Suprapubic skin (tissue), 4 donors: ENCODE measurements around the gene GCNA. TPM values are rescaled to one million over a fixed set of nuclear protein-coding genes. Genes with fewer than 3 reads are reported as not detected.
"Not testable (repeated sequence)": the region's sequence is repeated elsewhere in the genome, so short reads cannot be mapped to it uniquely, and the experiment has no call there.

Experiments
- DNase-seq, 2 donors: peaks; one replicate each; pipeline ENCODE4 v3.0.0-alpha.2; 2019; ENCODE audit warnings: low spot score in 2 of 2
- H3K27ac ChIP-seq: fragments of 200-600 bp; sonication (generic); one replicate; pipeline ENCODE4 v1.5.1; 2019
- H3K27me3 ChIP-seq: fragments of 200-600 bp; sonication (generic); one replicate; pipeline ENCODE4 v1.5.1; 2019
- H3K36me3 ChIP-seq: fragments of 200-600 bp; sonication (generic); one replicate; pipeline ENCODE4 v1.5.1; 2019
- H3K4me1 ChIP-seq: fragments of 200-600 bp; sonication (generic); one replicate; pipeline ENCODE4 v1.5.1; 2019
- H3K4me3 ChIP-seq: fragments of 200-600 bp; sonication (generic); one replicate; pipeline ENCODE4 v1.5.1; 2019; ENCODE audit warnings: mild to moderate bottlenecking
- H3K9me3 ChIP-seq: fragments of 200-600 bp; sonication (generic); one replicate; pipeline ENCODE4 v1.5.1; 2019
- CTCF ChIP-seq, 2 donors: fragments of 200-600 bp in 1 of 2; fragments of 450-650 bp in 1 of 2; sonication (generic) in 1 of 2; IDR thresholded peaks; one replicate each; pipeline ENCODE4 v1.5.1; 2016 to 2019; ENCODE audit warnings: antibody characterized with exemption in 2 of 2, mild to moderate bottlenecking in 1 of 2, moderate library complexity in 1 of 2
- EP300 ChIP-seq: sonication (generic); formaldehyde crosslinking; IDR thresholded peaks from one replicate; pipeline ENCODE4 v1.6.1; 2017; ENCODE audit warnings: antibody characterized with exemption
- POLR2A ChIP-seq, 2 donors: fragments of 450-650 bp; IDR thresholded peaks; one replicate each; pipeline ENCODE4 v1.6.1; 2017; ENCODE audit warnings: antibody characterized with exemption in 2 of 2, mild to moderate bottlenecking in 2 of 2, moderate library complexity in 2 of 2
- POLR2AphosphoS5 ChIP-seq, 3 donors: sonication (generic); formaldehyde crosslinking; IDR thresholded peaks; one replicate each; pipeline ENCODE4 v1.6.1; 2017; ENCODE audit warnings: antibody characterized with exemption in 3 of 3
- WGBS: methylation state at CpG from one replicate; pipeline ENCODE4 v1.1.5; 2018; 5-methylcytosine and 5-hydroxymethylcytosine counted together
- total RNA-seq, 4 donors: library from RNA; depleted of rRNA; stranded (reverse); fragments of >200 nt; gene quantifications; one replicate each; pipeline ENCODE4 v1.1.0, GENCODE V29; 2016

GCNA gene
- total RNA-seq, 4 donors from 2014 or later: 0.47 to 5.5 (median 0.99) TPM

DNA sequence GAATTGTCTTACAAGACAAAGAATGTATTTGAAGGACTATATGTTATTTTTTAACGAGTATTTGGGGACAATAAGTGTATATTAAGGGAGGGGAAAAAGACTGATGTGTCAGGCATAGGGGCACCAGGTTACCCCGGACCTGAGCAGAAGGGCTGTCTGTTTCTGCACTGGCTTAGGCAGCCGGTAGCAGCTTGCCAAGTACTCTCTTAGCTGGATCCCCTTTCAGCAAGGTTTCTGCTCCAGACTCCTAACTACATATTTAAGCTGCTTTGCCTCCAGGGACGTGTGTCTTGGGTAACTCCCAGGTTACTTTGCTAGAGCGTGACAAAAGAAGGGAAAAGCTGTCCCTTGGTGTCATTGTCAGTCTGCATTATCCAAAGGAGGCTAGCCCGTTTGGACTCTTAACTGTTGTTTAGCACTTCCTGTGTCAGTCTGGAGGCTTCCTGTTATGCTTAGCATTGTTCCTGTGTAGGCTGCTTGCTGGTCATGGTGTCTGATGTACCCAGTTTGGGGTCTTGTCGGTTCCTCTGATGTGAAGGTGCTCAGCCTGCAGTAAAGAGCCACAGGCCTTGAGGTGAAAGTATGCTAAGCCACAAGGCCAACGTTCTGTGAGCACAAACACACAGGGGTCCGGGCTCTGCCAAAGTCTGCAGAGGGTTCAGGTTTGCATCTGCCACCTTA, 28.4 kb downstream of the GCNA start:
- Histone ChIP-seq H3K27ac (no peak overlapping the region), H3K4me1 (no peaks in the 10 kb centered on the region), H3K9me3 (no peaks in the 10 kb centered on the region), H3K27me3 (no peaks in the 10 kb centered on the region), H3K36me3 (peaks cover 56% of the 10 kb centered on the region), H3K4me3 (no peak overlapping the region)
- TF ChIP-seq EP300 (no peak), CTCF (IDR thresholded peaks at IDR 0.05) (no peak), POLR2AphosphoS5 (IDR thresholded peaks at IDR 0.05) (no peak), POLR2A (IDR thresholded peaks at IDR 0.05) (no peak)
- 65% methylated on average over 9 of the region's 9 CpGs for WGBS
- DNase-seq: no peak

DNA sequence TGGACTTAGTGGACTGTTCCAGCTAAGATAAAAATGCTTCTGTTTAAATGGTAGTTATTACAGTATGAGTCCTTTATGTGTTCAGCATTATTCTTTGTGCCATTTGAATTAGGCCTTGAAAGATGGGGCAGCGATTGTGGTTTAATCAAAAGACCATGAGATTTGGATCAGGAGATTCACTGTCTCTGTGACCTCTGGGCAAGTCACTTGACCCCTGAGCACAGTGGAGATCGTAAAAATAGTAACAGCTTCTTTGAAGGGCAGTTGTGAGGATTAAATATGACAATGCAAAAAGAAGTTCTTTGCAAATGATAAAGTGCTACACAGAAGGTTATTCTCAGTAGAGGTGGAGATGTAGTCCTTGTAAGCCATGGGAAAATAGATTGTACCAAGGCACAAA, 29.3 kb downstream of the GCNA start:
- no peaks in the 10 kb centered on the region for H3K27me3 ChIP-seq
- H3K27ac ChIP-seq: no peak overlapping the region
- H3K4me3 ChIP-seq: no peak overlapping the region
- TF ChIP-seq EP300: no peak
- TF ChIP-seq POLR2AphosphoS5 (IDR thresholded peaks at IDR 0.05): no peak
- TF ChIP-seq POLR2A (IDR thresholded peaks at IDR 0.05): no peak
- TF ChIP-seq CTCF (IDR thresholded peaks at IDR 0.05): no peak
- peaks cover 55% of the 10 kb centered on the region for H3K36me3 ChIP-seq
- H3K4me1 ChIP-seq: no peaks in the 10 kb centered on the region
- whole genome bisulfite sequencing: 84% methylated on average over 2 of the region's 2 CpGs
- H3K9me3 ChIP-seq: no peaks in the 10 kb centered on the region
- no peak for DNase-seq

- Histone ChIP-seq H3K4me1 (no peaks in the 10 kb centered on the region), H3K9me3 (no peaks in the 10 kb centered on the region), H3K27ac (no peak overlapping the region), H3K36me3 (peaks cover 62% of the 10 kb centered on the region), H3K4me3 (no peak overlapping the region), H3K27me3 (no peaks in the 10 kb centered on the region)
- WGBS: 87% methylated on average over 3 of the region's 3 CpGs
- TF ChIP-seq CTCF (IDR thresholded peaks at IDR 0.05) (no peak), POLR2AphosphoS5 (IDR thresholded peaks at IDR 0.05) (no peak), POLR2A (IDR thresholded peaks at IDR 0.05) (no peak), EP300 (no peak)
- no peak for DNase-seq
Observed at GRCh38 chrX:71609095-71609750, 31.0 kb downstream of the GCNA start.

DNA sequence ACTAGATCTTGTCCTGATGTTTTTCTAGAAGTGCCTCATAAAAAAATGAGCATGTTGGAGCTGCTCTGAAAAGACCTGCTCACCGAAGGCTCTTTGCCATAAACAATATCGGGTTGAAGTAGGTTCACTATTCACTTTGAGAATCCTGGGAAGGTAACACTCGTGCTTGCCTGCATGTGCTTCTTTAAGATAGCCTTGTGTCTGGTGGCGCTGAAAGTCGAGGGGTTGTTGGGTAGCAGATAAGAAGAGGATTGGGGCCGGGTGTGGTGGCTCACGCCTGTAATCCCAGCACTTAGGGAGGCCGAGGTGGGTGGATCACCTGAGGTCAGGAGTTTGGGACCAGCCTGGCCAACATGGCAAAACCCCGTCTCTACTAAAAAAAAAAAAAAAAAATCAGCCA, 33.5 kb downstream of the GCNA start:
- H3K9me3 ChIP-seq, DNase-seq, H3K27ac ChIP-seq, H3K4me3 ChIP-seq, H3K27me3 ChIP-seq, H3K4me1 ChIP-seq: not testable (repeated sequence)
- 87% methylated on average over 9 of the region's 9 CpGs for WGBS
- peaks cover 42% of the 10 kb centered on the region for H3K36me3 ChIP-seq

- WGBS: 80% methylated on average over 8 of the region's 8 CpGs
- no peaks in the 10 kb centered on the region for H3K4me1 ChIP-seq
- no peak for TF ChIP-seq EP300
- no peak for TF ChIP-seq POLR2A (IDR thresholded peaks at IDR 0.05)
- TF ChIP-seq CTCF (IDR thresholded peaks at IDR 0.05): no peak
- TF ChIP-seq POLR2AphosphoS5 (IDR thresholded peaks at IDR 0.05): no peak
- DNase-seq: no peak
- no peak overlapping the region for H3K27ac ChIP-seq
- H3K9me3 ChIP-seq: no peaks in the 10 kb centered on the region
- H3K4me3 ChIP-seq: no peak overlapping the region
- H3K27me3 ChIP-seq: no peaks in the 10 kb centered on the region
- peaks cover 38% of the 10 kb centered on the region for H3K36me3 ChIP-seq
Observed at GRCh38 chrX:71612256-71612655, 34.0 kb downstream of the GCNA start.
